ENCODE results near the gene TRUB2. TPM values are rescaled to one million over a fixed set of nuclear protein-coding genes. Genes with fewer than 3 reads are reported as not detected.

TRUB2 gene
- total and polyA plus RNA-seq, 8 donors: 6.6 to 16.5 (median 12.8) TPM

DNA sequence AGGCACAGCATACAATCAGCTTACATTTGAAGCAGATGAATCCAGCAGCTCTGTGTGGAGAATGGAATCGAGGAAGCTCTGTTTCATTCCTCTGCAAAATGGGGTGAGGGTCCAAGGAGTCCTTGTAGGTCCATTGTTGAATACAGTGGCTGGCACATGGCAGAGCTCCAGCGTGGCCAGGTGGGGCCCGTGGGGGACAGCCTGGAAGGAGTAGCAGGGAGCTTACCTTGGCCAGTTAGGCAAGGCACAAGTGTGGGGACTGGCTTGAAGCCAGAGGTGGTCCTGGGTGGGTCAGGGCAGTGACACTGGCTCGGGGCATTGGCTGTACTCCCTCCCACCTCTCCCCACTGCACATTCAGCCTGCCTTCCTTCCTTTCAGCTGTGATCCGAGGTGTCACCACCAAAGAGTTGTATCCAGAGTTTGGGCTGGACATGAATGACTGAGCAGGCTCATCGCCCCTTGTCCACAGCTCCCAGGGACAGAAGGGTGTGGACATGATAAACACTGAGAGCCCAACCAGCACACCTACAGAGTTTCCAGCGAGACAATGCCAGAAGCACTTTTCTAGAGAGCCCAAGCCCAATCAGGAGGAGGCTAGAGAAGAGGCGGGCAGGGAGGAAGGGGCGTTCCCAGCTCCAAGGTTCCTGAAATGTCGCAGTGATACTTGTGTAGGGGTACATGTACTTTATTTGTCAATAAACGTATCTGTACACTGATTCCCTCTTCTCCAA is 33.8 kb downstream of the TRUB2 start:
- no peak for ATAC-seq
- Histone ChIP-seq H3K4me3 (no peak overlapping the region), H3K27ac (no peak overlapping the region), H3K27me3 (no peaks in the 10 kb centered on the region), H3K4me1 (no peaks in the 10 kb centered on the region), H3K36me3 (no peaks in the 10 kb centered on the region), H3K9me3 (no peaks in the 10 kb centered on the region)
- intact Hi-C loops (cut with DNase I): no loop called here
- WGBS, 2 donors: 85 to 86% methylated on average over 11 of the region's 11 CpGs
- FAIRE-seq: no peak
- no peak for DNase-seq
- TF ChIP-seq, protein P1, sequence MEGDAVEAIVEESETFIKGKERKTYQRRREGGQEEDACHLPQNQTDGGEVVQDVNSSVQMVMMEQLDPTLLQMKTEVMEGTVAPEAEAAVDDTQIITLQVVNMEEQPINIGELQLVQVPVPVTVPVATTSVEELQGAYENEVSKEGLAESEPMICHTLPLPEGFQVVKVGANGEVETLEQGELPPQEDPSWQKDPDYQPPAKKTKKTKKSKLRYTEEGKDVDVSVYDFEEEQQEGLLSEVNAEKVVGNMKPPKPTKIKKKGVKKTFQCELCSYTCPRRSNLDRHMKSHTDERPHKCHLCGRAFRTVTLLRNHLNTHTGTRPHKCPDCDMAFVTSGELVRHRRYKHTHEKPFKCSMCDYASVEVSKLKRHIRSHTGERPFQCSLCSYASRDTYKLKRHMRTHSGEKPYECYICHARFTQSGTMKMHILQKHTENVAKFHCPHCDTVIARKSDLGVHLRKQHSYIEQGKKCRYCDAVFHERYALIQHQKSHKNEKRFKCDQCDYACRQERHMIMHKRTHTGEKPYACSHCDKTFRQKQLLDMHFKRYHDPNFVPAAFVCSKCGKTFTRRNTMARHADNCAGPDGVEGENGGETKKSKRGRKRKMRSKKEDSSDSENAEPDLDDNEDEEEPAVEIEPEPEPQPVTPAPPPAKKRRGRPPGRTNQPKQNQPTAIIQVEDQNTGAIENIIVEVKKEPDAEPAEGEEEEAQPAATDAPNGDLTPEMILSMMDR (IDR thresholded peaks at IDR 0.05): no peak

DNA sequence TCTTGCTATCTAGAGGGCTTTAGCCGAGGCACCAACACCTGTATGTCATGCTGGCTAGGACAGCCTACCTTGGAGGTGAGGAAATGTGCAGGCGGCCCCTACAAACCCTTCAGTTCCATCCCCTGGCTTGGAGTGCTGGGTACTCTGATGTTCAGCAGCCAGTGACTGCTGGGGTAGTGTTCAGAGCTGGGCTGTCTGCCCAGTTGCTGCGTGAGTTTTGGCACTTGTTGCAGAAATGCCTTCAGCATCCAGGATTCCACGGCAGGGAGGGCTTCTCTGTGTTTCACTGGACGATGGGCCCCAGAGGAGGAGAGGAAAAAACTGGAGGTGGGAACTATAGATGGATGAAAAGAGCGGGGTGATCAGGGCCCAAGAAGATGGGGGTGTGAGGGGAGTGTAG is 35.8 kb downstream of the TRUB2 start:
- no peaks in the 10 kb centered on the region for H3K9me3 ChIP-seq
- FAIRE-seq: no peak
- no peak for ATAC-seq
- no peak overlapping the region for H3K27ac ChIP-seq
- TF ChIP-seq, protein P1 (IDR thresholded peaks at IDR 0.05): no peak
- no peak for DNase-seq
- no peaks in the 10 kb centered on the region for H3K4me1 ChIP-seq
- no peaks in the 10 kb centered on the region for H3K36me3 ChIP-seq
- no peak overlapping the region for H3K4me3 ChIP-seq
- intact Hi-C loops (cut with DNase I): no loop called here
- WGBS, 2 donors: 66 to 75% methylated on average over 6 of the region's 6 CpGs
- H3K27me3 ChIP-seq: no peaks in the 10 kb centered on the region

DNA sequence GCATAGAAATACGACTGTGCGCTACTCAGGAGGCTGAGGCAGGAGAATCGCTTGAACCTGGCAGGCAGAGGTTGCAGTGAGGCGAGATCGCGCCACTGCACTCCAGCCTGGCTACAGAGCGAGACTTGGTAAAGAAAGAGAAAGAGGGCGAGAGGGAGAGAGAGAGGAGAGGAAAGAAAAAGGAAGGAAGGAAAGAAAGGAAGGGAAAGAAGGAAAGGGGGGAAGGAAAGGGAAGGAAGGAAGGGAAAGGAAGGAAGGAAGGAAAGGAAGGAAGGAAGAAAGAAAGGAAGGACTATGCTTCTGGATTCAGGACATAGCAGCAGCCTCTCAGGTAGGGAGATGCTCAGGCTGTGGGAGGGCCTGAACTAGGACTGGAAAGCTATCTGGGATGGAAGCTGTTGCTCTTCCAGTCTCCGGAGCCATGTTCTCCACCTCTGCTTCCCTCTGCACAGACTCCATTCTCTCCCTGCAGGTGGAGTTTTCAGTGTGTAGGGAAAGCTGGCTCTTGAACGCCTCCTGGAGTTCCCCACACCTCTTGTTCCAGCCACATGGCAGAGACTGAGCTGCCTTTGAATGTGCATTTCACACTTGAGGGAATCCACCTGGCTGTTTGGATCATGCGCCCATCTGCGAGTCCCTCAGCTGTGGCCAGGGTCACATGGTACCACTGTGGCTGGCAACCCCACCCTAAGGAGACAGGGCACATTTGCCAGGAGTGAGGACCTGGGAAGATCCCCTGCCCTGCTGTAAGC is 37.0 kb downstream of the TRUB2 start:
- H3K27ac ChIP-seq: no peak overlapping the region
- no peaks in the 10 kb centered on the region for H3K9me3 ChIP-seq
- no peaks in the 10 kb centered on the region for H3K27me3 ChIP-seq
- ATAC-seq (no peak), FAIRE-seq (no peak), DNase-seq (no peak)
- 95 to 96% methylated on average over 12 of the region's 12 CpGs for WGBS, 2 donors
- H3K36me3 ChIP-seq: no peaks in the 10 kb centered on the region
- intact Hi-C loops (cut with DNase I): no loop called here
- no peak overlapping the region for H3K4me3 ChIP-seq
- TF ChIP-seq, protein P1 (IDR thresholded peaks at IDR 0.05): no peak
- H3K4me1 ChIP-seq: no peaks in the 10 kb centered on the region

DNA sequence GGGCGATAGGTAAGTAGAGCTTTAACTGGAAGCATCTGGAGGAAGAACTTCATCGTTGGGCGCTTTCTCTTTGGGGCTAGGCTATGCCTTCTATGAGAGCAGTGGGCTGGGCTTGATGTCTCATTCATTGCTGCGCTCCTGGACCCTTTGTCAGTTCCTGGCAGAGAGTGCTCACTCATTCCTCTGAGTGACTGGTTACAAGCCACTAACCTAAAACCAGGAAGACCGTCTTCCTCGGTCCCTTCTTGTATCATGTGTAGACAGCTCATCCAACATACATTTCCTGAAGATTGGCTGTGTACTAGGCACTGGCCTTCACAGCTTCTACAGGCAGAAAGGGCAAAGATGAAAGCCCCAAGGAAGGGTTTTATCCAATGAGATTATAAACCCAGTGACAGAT is 39.7 kb downstream of the TRUB2 start:
- no peak for FAIRE-seq
- TF ChIP-seq, protein P1 (IDR thresholded peaks at IDR 0.05): no peak
- DNase-seq: no peak
- Histone ChIP-seq H3K27me3 (no peaks in the 10 kb centered on the region), H3K4me3 (no peak overlapping the region), H3K27ac (no peak overlapping the region), H3K36me3 (no peaks in the 10 kb centered on the region), H3K9me3 (no peaks in the 10 kb centered on the region), H3K4me1 (no peaks in the 10 kb centered on the region)
- intact Hi-C loops (cut with DNase I): no loop called here
- WGBS, 2 donors: 93 to 98% methylated on average over 6 of the region's 6 CpGs
- ATAC-seq: no peak

Data from pancreas (tissue), 10 donors.